ENCODE results near the gene ATG12.

The ATG12 gene

DNA sequence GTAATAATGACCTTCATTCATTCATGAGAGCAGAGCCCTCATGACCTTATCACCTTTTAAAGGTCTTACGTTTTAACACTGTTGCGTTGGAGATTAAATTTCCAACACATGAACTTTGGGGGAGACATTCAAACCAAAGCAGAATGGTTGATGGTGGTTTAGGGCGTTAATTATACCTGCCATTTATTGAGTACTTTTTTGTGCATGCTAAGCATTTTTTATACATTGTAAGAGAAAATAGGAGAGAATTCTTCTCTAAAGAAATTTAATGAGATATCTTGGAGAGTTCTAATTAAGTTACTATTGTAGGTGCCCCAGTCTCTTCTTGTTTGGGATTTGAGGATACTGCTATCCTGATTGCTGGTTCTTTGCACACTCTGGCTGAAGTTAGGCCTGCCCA, 12.8 kb upstream of the ATG12 start:
- DNase-seq (ENCODE audit: low read depth) = no peak

DNA sequence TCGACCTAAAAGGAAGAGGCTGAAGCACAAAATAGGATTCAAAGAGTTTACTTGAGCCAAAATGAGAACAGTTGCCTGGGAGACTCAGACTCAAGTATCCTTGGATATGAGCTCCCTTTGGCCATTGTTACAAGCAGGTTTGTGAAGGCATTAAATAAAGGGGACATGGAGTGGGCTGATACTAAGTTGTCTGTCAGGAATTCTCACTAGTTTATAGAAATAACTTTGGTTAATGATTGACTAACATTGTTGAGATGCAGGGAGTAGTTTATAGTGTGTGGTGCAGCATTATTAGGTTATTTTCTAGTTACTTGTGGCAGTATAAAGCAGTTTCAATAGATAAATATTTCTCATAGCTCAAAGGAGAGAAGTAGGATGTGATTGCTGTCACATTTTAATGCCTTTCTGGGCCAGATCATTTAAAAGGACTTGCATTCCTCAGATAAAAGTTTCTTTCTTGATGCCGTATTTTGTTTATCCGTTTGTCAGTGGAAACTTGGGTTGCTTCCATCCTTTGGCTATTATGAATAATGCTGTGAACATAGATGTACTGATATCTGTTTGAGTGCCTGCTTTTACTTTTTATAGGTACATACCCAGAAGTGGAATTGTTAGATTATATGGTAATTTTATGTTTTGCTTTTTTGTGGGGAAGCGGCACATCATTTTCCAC, 9.5 kb upstream of the ATG12 start:
- no peak overlapping the region for H3K4me3 ChIP-seq (ENCODE audit: low read depth, low read length)
- TF ChIP-seq, protein P1, sequence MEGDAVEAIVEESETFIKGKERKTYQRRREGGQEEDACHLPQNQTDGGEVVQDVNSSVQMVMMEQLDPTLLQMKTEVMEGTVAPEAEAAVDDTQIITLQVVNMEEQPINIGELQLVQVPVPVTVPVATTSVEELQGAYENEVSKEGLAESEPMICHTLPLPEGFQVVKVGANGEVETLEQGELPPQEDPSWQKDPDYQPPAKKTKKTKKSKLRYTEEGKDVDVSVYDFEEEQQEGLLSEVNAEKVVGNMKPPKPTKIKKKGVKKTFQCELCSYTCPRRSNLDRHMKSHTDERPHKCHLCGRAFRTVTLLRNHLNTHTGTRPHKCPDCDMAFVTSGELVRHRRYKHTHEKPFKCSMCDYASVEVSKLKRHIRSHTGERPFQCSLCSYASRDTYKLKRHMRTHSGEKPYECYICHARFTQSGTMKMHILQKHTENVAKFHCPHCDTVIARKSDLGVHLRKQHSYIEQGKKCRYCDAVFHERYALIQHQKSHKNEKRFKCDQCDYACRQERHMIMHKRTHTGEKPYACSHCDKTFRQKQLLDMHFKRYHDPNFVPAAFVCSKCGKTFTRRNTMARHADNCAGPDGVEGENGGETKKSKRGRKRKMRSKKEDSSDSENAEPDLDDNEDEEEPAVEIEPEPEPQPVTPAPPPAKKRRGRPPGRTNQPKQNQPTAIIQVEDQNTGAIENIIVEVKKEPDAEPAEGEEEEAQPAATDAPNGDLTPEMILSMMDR (IDR thresholded peaks at IDR 0.05; ENCODE audit: low read depth, low read length, missing control alignments) = no peak
- DNase-seq (ENCODE audit: low read depth) = no peak

More for the DNA sequence above, 12.8 kb upstream of the ATG12 start:
- no peak overlapping the region for H3K4me3 ChIP-seq (ENCODE audit: low read depth, low read length)
- TF ChIP-seq, protein P1 (IDR thresholded peaks at IDR 0.05; ENCODE audit: low read depth, low read length, missing control alignments) = no peak

DNA sequence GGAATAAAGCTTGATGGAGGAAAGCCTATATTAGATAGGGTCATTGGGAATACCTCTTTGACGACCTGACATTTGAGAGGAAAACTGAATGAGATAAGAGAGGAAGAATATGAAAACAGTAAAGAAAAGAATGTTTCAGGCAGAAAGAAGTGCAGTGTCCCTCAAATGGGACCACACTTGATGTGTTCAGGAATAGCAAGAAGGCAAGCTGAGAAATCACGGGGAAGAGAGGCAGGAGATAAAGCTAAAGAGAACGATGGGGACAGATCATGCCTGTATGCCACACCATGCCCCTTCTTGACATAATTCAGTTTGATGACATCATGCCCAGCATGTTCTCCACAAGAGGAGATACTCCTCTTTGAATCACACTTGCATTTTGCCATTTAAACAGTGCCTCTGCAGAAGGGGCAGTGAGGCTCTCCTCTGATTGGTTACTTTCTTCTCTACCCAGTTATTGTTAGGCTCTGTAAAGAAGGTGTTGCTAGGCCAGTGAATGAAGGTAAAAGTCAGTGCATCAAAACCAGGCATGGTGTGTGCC, 8.0 kb upstream of the ATG12 start:
- H3K4me3 ChIP-seq (ENCODE audit: low read depth, low read length) = no peak overlapping the region
- TF ChIP-seq, protein P1 (IDR thresholded peaks at IDR 0.05; ENCODE audit: low read depth, low read length, missing control alignments) = no peak
- DNase-seq (ENCODE audit: low read depth) = no peak

DNA sequence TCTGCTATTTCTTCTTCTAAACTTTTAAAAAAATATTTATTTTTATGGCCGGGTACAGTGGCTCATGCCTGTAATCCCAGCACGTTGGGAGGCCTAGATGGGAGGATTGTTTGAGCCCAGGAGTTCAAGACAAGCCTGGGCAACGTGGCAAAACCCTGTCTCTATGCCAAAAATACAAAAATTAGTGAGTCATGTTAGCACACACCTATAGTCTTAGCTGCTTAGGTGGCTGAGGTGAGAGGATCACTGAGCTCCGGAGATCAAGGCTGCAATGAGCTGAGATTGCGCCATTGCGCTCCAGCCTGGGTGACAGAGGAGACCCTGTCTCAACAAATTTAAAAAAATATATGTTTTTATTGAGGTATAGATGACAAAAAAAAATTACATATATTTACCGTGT, 5.9 kb upstream of the ATG12 start:
- TF ChIP-seq, protein P1 (IDR thresholded peaks at IDR 0.05; ENCODE audit: low read depth, low read length, missing control alignments) = no peak
- DNase-seq (ENCODE audit: low read depth) = no peak
- H3K4me3 ChIP-seq (ENCODE audit: low read depth, low read length) = no peak overlapping the region

DNA sequence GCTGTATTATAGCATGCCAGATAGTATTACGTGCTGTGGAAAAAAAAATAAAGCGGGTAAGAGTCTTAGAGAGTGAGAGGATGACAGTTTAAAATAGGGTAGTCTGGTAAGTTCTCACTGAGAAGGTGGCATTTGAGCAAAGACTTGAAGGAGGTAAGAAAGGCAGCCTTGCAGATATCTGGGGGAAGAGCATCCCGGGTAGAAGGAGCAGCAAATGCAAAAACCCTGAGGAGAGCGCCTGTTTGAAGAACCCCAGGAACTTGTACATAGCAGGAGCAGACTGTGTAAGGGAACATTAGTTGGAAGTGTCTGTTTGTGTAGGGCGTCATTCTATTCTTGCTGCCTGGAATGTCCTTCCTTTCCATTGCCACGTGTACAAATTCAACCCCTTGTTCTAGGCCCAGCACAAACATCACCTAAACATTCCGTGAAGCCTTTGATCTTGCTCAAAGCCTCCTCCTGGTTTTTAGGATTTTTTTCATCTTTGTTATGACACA, 3.0 kb upstream of the ATG12 start:
- TF ChIP-seq, protein P1 (IDR thresholded peaks at IDR 0.05; ENCODE audit: low read depth, low read length, missing control alignments) = no peak
- no peak for DNase-seq (ENCODE audit: low read depth)
- no peak overlapping the region for H3K4me3 ChIP-seq (ENCODE audit: low read depth, low read length)

DNA sequence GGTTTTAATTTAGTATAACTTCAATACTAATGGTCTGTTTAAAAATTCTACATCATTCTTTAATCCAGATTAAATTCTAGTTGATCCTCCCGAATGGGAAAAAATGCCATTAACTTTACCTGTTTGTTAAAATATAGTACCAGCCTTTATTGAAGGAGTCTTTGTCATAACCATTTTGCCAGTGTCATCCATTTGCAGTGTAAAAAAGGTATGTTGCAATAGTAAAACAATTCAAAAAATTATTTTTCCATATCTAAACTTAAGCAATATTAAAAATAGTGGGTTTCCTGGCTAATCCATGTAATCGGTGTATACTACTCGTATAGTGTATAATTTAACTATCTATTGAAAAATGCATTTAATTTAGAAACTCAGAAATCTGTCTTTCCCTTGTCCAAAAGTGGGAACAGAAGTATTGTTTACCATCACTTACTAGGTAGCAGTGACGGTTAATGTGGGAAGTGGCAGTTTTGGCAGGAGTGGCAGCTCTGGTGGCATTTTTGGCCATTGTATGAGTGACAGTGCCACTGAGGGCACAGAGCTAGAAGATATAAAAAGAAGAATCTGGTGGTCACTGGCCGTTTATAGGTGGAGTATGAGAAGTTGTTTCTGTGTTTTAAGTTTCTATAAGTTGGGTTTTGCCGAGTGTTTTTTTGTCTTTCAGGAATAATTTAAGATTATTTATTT, 2.2 kb upstream of the ATG12 start:
- peak overlapping the region; percentile 100 for H3K4me3 ChIP-seq (ENCODE audit: low read depth, low read length)
- DNase-seq (ENCODE audit: low read depth) = no peak
- TF ChIP-seq, protein P1 (IDR thresholded peaks at IDR 0.05; ENCODE audit: low read depth, low read length, missing control alignments) = no peak
